Skeletal muscle satellite cell (primary cell): ENCODE results near the gene LAMB1.
A peak's percentile ranks its signal among the peaks of the same experiment; 100 is the strongest.

Experiments
- H3K27me3 ChIP-seq: 2 replicates; pipeline ENCODE4 v1.7.0; 2013; ENCODE audit warnings: low read length; ENCODE audit not compliant: control insufficient read depth, insufficient read depth
- H3K36me3 ChIP-seq: 2 replicates; pipeline ENCODE4 v1.7.0; 2013; ENCODE audit warnings: mild to moderate bottlenecking, control low read depth, low read length; ENCODE audit not compliant: insufficient read depth
- H3K4me1 ChIP-seq: 2 replicates; pipeline ENCODE4 v1.7.0; 2013; ENCODE audit warnings: low read length; ENCODE audit not compliant: control insufficient read depth, insufficient read depth
- H3K4me2 ChIP-seq: 2 replicates; pipeline ENCODE4 v1.7.0; 2013; ENCODE audit warnings: mild to moderate bottlenecking, low read length
- H3K4me3 ChIP-seq: 2 replicates; pipeline ENCODE4 v1.7.0; 2013; ENCODE audit warnings: low read length
- H3K9ac ChIP-seq: 2 replicates; pipeline ENCODE4 v1.7.0; 2013; ENCODE audit warnings: mild to moderate bottlenecking, low read depth, low read length, moderate library complexity
- H3K9me3 ChIP-seq: replicated peaks from 2 replicates; pipeline ENCODE4 v1.7.0; 2013; ENCODE audit warnings: mild to moderate bottlenecking, control low read depth, low read length

The LAMB1 gene

DNA sequence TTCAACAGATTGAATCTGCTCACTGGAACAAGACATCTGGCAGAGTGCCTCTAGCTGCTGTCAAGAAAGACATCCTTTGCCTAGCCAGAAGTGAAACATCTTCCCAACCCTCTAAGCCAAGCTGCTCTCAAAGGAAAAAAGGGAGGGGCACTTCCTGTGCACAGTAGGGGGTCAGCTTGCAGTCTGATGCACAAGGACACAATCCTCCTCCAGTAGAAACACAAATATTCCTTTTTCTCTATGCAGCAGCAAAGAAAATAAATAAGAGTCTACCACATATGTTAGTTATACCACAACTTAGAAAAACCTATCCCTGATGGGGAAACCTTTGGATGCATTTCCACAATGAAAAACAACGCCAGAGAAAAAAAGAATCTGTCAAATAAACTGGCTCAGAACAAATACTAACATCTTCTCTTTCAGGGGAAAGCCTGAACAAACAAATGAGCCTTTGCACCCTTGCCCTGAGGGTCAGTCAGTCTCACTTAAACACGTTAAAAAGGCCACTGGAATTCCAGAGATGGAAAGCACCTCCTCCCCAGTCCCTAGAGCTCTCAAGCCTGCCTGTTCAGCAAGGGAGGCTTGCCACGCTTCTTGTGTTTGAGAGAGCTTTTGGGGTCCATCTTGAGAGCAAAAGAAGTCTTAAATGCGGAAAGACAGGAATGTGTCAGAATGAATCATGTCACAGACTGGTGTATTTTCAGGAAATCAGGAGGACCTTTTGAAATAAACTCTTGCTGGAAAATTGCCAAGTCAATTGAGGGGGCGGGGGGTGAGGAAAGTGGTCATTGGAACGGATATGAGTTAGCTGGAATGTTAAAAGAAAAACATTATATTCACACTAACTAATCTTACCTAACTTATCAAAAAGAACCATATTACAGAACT, 7.5 kb downstream of the LAMB1 start:
- peak overlapping the region; percentile 76 for H3K9ac ChIP-seq
- H3K36me3 ChIP-seq, result peaks cover 69% of the 10 kb centered on the region
- no peaks in the 10 kb centered on the region for H3K9me3 ChIP-seq
- peaks cover 68% of the 10 kb centered on the region for H3K4me1 ChIP-seq
- no peaks in the 10 kb centered on the region for H3K27me3 ChIP-seq
- H3K4me2 ChIP-seq, result peak overlapping the region; percentile 71
- H3K4me3 ChIP-seq, result peak overlapping the region; percentile 8

- peaks cover 76% of the 10 kb centered on the region for H3K36me3 ChIP-seq
Measured at GRCh38 chr7:107994421-107995030, 8.4 kb downstream of the LAMB1 start.

GRCh38 chr7:107993891-107994291, 9.1 kb downstream of the LAMB1 start:
- H3K36me3 ChIP-seq, result peaks cover 77% of the 10 kb centered on the region
- H3K4me3 ChIP-seq, result no peak overlapping the region
- H3K9ac ChIP-seq, result no peak overlapping the region
- no peaks in the 10 kb centered on the region for H3K9me3 ChIP-seq
- H3K27me3 ChIP-seq, result no peaks in the 10 kb centered on the region
- peak overlapping the region; percentile 14 for H3K4me2 ChIP-seq
- peaks cover 52% of the 10 kb centered on the region for H3K4me1 ChIP-seq

More at GRCh38 chr7:107994421-107995030, 8.4 kb downstream of the LAMB1 start:
- Histone ChIP-seq H3K9ac (peak overlapping the region; percentile 76), H3K4me2 (peak overlapping the region; percentile 71), H3K4me1 (peaks cover 59% of the 10 kb centered on the region), H3K9me3 (no peaks in the 10 kb centered on the region), H3K4me3 (no peak overlapping the region), H3K27me3 (no peaks in the 10 kb centered on the region)

DNA sequence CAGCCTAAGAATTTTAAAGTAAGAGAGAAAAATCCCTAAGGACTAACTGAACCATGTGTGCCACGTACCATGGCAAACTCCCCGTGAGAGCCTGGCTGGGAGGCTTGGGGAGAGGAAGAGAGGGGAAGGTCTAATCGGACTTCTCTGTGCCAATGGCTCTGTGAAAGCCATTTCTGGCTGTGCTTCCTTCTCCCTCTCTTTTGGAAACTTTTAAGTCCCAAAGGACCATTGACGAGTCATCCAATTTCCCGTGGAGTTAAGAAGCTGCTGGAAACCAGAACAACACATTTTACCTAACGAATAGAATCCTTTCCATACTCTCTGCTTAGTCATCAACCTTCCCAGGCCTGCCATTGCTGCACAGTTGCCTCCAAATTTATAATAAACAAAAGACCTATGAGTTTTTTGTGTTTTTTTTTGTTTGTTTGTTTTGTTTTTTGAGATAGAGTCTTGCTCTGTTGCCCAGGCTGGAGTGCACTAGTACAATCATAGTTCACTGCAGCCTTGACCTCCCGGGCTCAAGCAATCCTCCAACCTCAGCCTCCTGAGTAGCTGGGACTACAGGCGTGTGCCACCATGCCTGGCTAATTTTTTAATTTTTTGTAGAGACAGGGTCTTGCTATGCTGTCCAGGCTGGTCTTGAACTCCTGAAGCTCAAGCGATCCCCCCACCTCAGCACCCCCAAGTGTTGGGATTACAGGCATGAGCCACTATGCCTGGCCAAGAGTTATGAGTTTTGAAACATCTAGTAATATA, 13.2 kb downstream of the LAMB1 start:
- H3K36me3 ChIP-seq, result peaks cover 86% of the 10 kb centered on the region
- H3K9ac ChIP-seq, result no peak overlapping the region
- H3K4me2 ChIP-seq, result no peak overlapping the region
- peaks cover 13% of the 10 kb centered on the region for H3K4me1 ChIP-seq
- no peak overlapping the region for H3K4me3 ChIP-seq
- H3K27me3 ChIP-seq, result no peaks in the 10 kb centered on the region
- no peaks in the 10 kb centered on the region for H3K9me3 ChIP-seq

DNA sequence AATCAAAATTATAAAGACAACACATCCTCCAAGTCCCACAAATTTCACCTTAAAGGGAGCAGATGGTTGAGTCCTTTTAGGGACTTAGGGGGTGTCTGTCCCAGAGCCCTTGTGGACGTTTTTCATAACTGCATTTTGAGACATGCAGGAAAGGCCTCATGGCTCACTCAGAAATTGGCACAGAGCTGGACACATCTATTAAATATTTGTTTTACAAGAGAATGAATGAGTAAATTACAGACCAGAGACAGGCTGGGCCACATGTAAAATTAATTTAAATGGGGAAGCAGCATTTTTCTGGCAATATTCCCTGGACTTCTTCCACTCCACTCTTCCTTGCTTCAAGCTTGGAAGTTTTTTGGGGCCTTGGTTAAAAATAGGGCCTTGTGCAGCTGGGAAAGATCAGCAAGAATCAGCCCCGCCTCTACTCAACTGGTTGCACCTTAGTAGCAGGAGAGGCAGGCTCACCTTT, 20.0 kb downstream of the LAMB1 start:
- no peaks in the 10 kb centered on the region for H3K9me3 ChIP-seq
- H3K4me3 ChIP-seq, result no peak overlapping the region
- H3K36me3 ChIP-seq, result peaks cover 85% of the 10 kb centered on the region
- no peak overlapping the region for H3K9ac ChIP-seq
- peaks cover 7% of the 10 kb centered on the region for H3K4me1 ChIP-seq
- H3K4me2 ChIP-seq, result no peak overlapping the region
- H3K27me3 ChIP-seq, result no peaks in the 10 kb centered on the region

DNA sequence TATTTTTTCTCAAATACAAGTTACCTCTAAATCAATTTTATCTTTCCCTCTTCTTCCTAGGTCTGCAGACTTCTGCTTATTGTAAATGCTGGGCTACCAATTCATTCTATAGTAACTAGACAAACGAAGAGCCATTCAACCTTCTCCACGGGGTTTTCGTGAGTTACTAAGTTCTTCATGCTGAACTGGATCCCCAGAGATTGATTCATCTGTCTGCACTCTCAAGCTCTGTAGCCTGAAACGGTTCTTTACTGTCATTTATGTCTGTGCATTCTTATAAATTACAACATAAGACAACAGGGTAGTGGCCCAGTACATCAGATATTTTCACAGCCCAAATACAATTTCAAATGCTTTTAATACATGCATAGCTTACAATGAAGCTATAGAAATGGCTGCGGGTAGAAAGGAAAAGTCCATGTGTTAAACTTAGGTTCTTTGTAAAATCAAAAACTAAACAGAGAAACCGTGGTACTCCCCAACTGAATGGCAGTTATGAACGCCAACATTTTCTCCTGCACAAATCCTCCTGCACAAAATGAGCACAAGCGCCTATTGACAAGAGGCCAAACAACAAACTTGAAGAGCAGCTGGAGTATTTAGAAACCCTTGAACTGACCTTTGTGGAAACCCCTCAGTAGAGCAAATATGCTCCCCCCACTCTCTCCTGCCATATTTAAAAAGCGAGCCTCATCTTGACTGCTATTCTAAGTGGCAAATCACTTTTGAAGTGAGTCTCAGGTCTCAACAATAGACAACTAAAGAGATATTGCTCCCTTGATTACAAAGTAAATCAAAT, 20.7 kb downstream of the LAMB1 start:
- H3K9ac ChIP-seq, result no peak overlapping the region

DNA sequence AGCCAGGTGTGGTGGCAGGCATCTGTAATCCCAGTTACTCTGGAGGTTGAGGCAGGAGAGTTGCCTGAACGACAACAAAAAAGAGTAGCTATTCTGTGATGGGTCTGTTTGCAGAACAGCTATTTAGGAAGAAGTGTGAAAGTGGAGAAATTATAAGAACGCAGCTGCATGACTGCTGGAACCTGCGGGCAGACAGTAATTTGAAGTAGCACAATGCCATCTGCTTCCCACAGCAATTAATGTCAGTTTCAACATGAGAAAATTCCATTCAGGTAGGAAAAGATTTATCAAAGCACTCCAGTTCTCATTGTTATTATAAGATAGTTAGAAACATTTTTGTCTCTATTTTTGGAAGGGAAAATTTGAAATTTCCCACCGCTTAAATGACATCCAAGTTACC, 21.5 kb downstream of the LAMB1 start:
- H3K9ac ChIP-seq, result no peak overlapping the region
- no peak overlapping the region for H3K4me2 ChIP-seq
- peaks cover 7% of the 10 kb centered on the region for H3K4me1 ChIP-seq
- H3K36me3 ChIP-seq, result peaks cover 83% of the 10 kb centered on the region
- H3K9me3 ChIP-seq, result no peaks in the 10 kb centered on the region
- H3K4me3 ChIP-seq, result no peak overlapping the region
- H3K27me3 ChIP-seq, result no peaks in the 10 kb centered on the region

More for the DNA sequence above, 20.7 kb downstream of the LAMB1 start:
- no peak overlapping the region for H3K4me2 ChIP-seq
- no peaks in the 10 kb centered on the region for H3K27me3 ChIP-seq
- peaks cover 7% of the 10 kb centered on the region for H3K4me1 ChIP-seq
- no peak overlapping the region for H3K4me3 ChIP-seq
- no peaks in the 10 kb centered on the region for H3K9me3 ChIP-seq
- peaks cover 85% of the 10 kb centered on the region for H3K36me3 ChIP-seq

- Histone ChIP-seq H3K4me3 (no peak overlapping the region), H3K27me3 (no peaks in the 10 kb centered on the region), H3K4me2 (no peak overlapping the region), H3K9ac (no peak overlapping the region), H3K9me3 (no peaks in the 10 kb centered on the region), H3K4me1 (peaks cover 7% of the 10 kb centered on the region), H3K36me3 (peaks cover 83% of the 10 kb centered on the region)
Measured at GRCh38 chr7:107980671-107981190, 22.2 kb downstream of the LAMB1 start.

DNA sequence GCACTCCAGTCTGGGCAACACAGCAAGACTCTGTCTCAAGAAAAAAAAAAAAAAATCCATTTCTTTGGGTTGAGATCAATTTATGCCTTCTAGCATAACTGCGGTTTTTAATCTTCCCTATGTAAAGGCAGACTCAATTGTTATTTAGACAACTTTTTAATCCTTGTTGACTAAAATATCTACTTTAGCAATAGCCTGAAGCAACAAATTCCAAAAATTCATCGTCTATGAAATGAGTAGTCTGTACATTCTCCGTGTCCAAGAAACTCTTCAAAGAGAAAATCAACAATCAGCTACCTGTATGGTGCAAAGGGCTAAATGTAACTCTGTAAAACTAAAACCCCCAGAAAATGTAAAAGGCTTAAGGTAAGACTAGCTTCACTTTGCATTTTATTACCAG, 22.8 kb downstream of the LAMB1 start:
- H3K9me3 ChIP-seq, result no peaks in the 10 kb centered on the region
- H3K27me3 ChIP-seq, result no peaks in the 10 kb centered on the region
- H3K4me3 ChIP-seq, result no peak overlapping the region
- H3K4me1 ChIP-seq, result peaks cover 7% of the 10 kb centered on the region
- no peak overlapping the region for H3K9ac ChIP-seq
- peaks cover 87% of the 10 kb centered on the region for H3K36me3 ChIP-seq
- no peak overlapping the region for H3K4me2 ChIP-seq

DNA sequence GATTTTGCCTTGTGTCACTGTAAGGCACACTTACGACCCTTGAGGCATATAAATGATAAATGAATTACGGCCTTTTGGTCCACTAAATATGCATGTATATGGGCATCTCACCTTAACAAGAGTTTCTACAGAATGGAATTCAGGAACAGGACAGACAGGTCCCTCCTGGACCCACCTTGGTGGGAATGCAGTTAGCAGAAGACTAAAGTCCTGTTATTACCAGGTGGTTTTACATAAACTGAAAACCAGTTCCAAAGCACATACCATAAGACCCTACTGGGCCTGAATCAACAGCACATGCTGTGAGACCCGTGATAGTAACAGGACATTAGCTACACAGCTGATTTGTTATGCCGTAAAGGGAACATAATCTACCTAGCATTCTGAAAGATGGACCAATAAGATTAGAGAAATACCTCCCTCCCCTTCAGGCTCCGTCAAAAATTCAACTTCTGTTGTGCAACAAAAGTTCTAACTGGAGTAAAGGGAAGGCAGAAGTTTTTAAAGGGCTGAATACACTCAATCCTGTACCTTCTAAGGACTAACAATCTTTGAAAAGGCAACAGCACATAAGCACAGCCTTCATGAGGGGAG, 24.0 kb downstream of the LAMB1 start:
- H3K27me3 ChIP-seq, result no peaks in the 10 kb centered on the region
- H3K9me3 ChIP-seq, result no peaks in the 10 kb centered on the region
- H3K4me3 ChIP-seq, result no peak overlapping the region
- H3K9ac ChIP-seq, result no peak overlapping the region
- H3K4me2 ChIP-seq, result no peak overlapping the region
- H3K36me3 ChIP-seq, result peaks cover 85% of the 10 kb centered on the region
- peaks cover 7% of the 10 kb centered on the region for H3K4me1 ChIP-seq
